HG03025 (cell line): ENCODE results near the gene POLR2B.

Experiments used
- ATAC-seq: cut with Tn5 transposase; IDR thresholded peaks from one replicate; pipeline ENCODE4 v1.9.1; 2021; ENCODE audit warnings: mild to moderate bottlenecking, moderate library complexity; ENCODE audit not compliant: unreplicated experiment, low FRiP score

The POLR2B gene

DNA sequence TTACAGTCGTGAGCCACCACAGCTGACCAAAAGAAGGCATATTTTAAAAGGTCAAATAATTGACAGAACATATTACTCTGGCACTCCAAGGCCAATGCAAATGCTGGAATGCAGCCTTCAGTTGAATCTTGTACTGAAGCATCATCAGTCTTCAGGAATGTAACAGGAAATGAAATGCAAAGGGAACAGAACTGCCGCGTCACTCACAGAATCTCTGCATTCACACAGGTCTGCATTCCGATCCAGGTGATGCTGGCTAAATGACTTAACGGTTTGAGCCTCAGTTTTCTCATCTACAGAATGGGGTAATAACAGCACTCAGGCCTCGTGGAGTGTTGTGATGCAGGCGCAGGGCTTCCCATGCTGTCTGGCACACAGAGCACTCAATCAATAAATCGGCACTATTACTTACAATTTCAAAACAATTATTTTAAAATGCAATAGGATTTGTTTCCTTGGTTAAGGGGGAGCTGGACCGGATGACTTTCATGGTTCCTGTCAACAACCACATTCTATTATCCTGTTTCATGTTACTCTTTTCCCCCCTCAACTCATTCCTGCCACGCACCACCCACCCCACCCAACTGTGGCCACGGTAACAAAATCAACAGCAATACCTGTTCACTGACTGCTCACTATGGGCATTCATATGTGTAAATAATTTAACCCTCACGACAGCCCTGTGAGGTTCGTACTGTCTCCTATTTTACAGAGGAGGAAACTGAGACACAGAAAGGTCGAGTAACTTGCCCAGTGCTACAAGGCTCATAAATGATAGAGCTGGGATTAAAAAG, 99.1 kb downstream of the POLR2B start:
- no peak for ATAC-seq

GRCh38 chr4:57078685-57079521, 100.2 kb downstream of the POLR2B start:
- ATAC-seq, result no peak
